GM13976 (cell line): Measurements from ENCODE around the gene SCLT1.

Source experiments
- DNase-seq: peaks from one replicate; pipeline ENCODE4 v3.0.0; 2012; ENCODE audit warnings: low spot score
- CTCF ChIP-seq: IDR thresholded peaks from 2 replicates; pipeline ENCODE4 v1.5.1; 2012; ENCODE audit warnings: borderline replicate concordance, mild to moderate bottlenecking; ENCODE audit not compliant: insufficient read depth; ENCODE audit errors: extremely low read depth, missing control alignments, control extremely low read depth
- in situ Hi-C: fragments of 300-500 bp; cut with MboI; formaldehyde crosslinking; loops from one replicate; pipeline ENCODE4 v1.12.0; 2022; ENCODE audit warnings: low sequenced_read_pairs, mixed read lengths, inconsistent platforms; ENCODE audit not compliant: unreplicated experiment

The SCLT1 gene

GRCh38 chr4:128866269-128866668 lies 227.1 kb downstream of the SCLT1 start:
- TF ChIP-seq CTCF: no peak
- in situ Hi-C loops: loop anchor here (25.0 kb wide), 1 partner anchor 679 kb away; no protein-coding TSS in a partner anchor
- DNase-seq: no peak

GRCh38 chr4:128865132-128865531 lies 228.2 kb downstream of the SCLT1 start:
- in situ Hi-C loops: loop anchor here (25.0 kb wide), 1 partner anchor 678 kb away; no protein-coding TSS in a partner anchor
- DNase-seq: no peak
- no peak for TF ChIP-seq CTCF

- TF ChIP-seq CTCF: peak; percentile 73
- in situ Hi-C loops: loop anchor here (25.0 kb wide), 1 partner anchor 676 kb away; no protein-coding TSS in a partner anchor
Observed at GRCh38 chr4:128863312-128864075, 229.8 kb downstream of the SCLT1 start.

GRCh38 chr4:128862608-128863311 lies 230.6 kb downstream of the SCLT1 start:
- in situ Hi-C loops: loop anchor here (25.0 kb wide), 1 partner anchor 675 kb away; no protein-coding TSS in a partner anchor
- no peak for TF ChIP-seq CTCF
- DNase-seq: peak; percentile 71

More at GRCh38 chr4:128863312-128864075, 229.8 kb downstream of the SCLT1 start:
- peak; percentile 41 for DNase-seq

- no peak for TF ChIP-seq CTCF
- in situ Hi-C loops: loop anchor here (25.0 kb wide), 1 partner anchor 675 kb away; no protein-coding TSS in a partner anchor
- peak; percentile 32 for DNase-seq
Observed at GRCh38 chr4:128861856-128862518, 231.4 kb downstream of the SCLT1 start.

- in situ Hi-C loops: loop anchor here (25.0 kb wide), 1 partner anchor 673 kb away; no protein-coding TSS in a partner anchor
- no peak for TF ChIP-seq CTCF
- DNase-seq: peak; percentile 30
Observed at GRCh38 chr4:128859887-128860677, 233.3 kb downstream of the SCLT1 start.
